ENCODE results near the gene EIF2AK3. TPM values are rescaled to one million over a fixed set of nuclear protein-coding genes. Genes with fewer than 3 reads are reported as not detected.

The EIF2AK3 gene
- total RNA-seq, 1 donor from 2014 or later, result 8.2 TPM

DNA sequence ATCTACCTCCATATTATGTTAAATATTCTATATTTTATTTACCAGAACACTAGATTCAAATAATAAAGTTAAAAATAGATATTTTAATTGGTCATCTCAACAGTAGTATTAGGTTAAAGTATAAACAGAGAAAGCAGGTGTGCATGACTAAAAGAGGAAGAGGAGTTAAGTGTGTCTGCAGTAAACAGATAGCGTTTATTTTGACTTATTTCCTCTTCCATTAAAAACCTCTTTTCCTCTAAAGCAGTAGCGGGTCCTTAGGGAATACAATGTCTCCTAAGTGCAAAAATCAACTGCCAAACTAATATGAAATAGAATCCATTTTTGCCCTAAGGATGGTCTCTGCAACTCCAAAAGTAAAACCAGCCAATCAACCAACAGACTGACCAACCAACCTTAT, 27.7 kb downstream of the EIF2AK3 start:
- H3K27me3 ChIP-seq (ENCODE audit: low read depth), result no peaks in the 10 kb centered on the region
- H3K4me1 ChIP-seq, result peaks cover 65% of the 10 kb centered on the region
- TF ChIP-seq, protein P1, sequence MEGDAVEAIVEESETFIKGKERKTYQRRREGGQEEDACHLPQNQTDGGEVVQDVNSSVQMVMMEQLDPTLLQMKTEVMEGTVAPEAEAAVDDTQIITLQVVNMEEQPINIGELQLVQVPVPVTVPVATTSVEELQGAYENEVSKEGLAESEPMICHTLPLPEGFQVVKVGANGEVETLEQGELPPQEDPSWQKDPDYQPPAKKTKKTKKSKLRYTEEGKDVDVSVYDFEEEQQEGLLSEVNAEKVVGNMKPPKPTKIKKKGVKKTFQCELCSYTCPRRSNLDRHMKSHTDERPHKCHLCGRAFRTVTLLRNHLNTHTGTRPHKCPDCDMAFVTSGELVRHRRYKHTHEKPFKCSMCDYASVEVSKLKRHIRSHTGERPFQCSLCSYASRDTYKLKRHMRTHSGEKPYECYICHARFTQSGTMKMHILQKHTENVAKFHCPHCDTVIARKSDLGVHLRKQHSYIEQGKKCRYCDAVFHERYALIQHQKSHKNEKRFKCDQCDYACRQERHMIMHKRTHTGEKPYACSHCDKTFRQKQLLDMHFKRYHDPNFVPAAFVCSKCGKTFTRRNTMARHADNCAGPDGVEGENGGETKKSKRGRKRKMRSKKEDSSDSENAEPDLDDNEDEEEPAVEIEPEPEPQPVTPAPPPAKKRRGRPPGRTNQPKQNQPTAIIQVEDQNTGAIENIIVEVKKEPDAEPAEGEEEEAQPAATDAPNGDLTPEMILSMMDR (IDR thresholded peaks at IDR 0.05; ENCODE audit: borderline replicate concordance), result no peak
- H3K36me3 ChIP-seq, result peaks cover 10% of the 10 kb centered on the region
- peak overlapping the region; percentile 75 for H3K27ac ChIP-seq (replicated peaks)
- intact Hi-C loops (cut with micrococcal nuclease), result no loop called here
- H3K4me3 ChIP-seq, result peak overlapping the region; percentile 24
- DNase-seq, result no peak
- H3K9me3 ChIP-seq (replicated peaks), result no peaks in the 10 kb centered on the region

- peaks cover 28% of the 10 kb centered on the region for H3K36me3 ChIP-seq
- H3K27ac ChIP-seq (replicated peaks), result no peak overlapping the region
- H3K27me3 ChIP-seq (ENCODE audit: low read depth), result no peaks in the 10 kb centered on the region
- intact Hi-C loops (cut with micrococcal nuclease), result no loop called here
- no peaks in the 10 kb centered on the region for H3K9me3 ChIP-seq (replicated peaks)
- no peak for DNase-seq
- H3K4me3 ChIP-seq, result no peak overlapping the region
- TF ChIP-seq, protein P1 (IDR thresholded peaks at IDR 0.05; ENCODE audit: borderline replicate concordance), result no peak
- H3K4me1 ChIP-seq, result peaks cover 45% of the 10 kb centered on the region
Observed at GRCh38 chr2:88597168-88597567, 30.1 kb downstream of the EIF2AK3 start.

DNA sequence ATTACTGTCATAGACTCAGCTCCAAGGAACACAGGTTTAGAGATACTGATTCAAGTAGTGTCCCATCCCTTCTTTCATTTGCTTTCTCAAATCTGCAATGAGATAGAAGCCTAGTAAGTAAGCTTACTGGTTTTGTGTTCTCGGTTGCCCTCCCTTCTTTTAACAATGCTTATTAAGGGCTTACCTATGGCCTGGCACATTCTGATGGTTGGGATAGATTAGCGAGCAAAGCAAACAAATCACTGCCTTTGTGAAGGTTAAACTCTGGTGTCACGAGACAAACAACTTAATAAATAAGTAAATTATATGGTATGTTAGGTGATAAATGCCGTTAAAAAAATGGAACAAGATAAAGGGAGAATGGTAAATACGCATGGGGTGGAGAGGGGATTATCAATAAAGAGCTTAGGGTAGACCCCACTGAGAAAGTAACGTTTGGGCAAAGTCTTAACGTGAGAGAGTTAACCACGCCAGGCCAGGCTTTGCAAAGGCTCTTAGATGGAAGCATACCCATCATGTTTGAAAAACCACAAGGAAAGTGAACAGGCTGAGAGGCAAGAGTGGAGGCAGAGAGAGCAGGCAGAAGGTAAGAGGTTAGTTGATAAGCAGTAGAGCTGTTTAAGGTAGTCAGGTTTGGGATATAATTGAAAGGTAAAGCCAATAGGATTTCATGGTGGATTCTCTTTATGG, 31.0 kb downstream of the EIF2AK3 start:
- H3K4me1 ChIP-seq, result peaks cover 39% of the 10 kb centered on the region
- H3K9me3 ChIP-seq (replicated peaks), result no peaks in the 10 kb centered on the region
- TF ChIP-seq, protein P1 (IDR thresholded peaks at IDR 0.05; ENCODE audit: borderline replicate concordance), result no peak
- H3K36me3 ChIP-seq, result peaks cover 30% of the 10 kb centered on the region
- DNase-seq, result no peak
- no peaks in the 10 kb centered on the region for H3K27me3 ChIP-seq (ENCODE audit: low read depth)
- no peak overlapping the region for H3K4me3 ChIP-seq
- no peak overlapping the region for H3K27ac ChIP-seq (replicated peaks)
- intact Hi-C loops (cut with micrococcal nuclease), result no loop called here

DNA sequence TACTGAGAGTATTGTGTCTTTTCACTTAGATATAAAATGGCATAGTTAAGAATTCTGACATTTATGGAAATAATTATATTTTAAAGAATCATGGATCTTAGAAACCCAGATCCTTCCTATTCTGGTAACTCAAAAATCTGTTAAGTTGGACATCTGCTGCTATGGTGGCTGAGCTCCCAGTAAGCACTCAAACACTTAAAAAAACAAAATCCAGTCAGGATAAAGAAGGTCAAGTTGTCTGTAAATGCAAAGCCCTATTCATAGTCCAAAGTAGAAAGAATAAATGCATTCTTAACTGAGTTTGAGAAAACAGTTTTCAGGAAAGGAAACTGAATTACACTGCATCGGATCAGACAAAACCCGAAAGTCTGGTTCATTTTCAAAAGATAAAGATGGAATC, 35.6 kb downstream of the EIF2AK3 start:
- intact Hi-C loops (cut with micrococcal nuclease), result loop anchor here (2.0 kb wide), 1 partner anchor 81 kb away; no protein-coding TSS in a partner anchor
- no peaks in the 10 kb centered on the region for H3K9me3 ChIP-seq (replicated peaks)
- H3K36me3 ChIP-seq, result peaks cover 70% of the 10 kb centered on the region
- no peak for DNase-seq
- no peak overlapping the region for H3K4me3 ChIP-seq
- H3K27ac ChIP-seq (replicated peaks), result no peak overlapping the region
- no peaks in the 10 kb centered on the region for H3K27me3 ChIP-seq (ENCODE audit: low read depth)
- TF ChIP-seq, protein P1 (IDR thresholded peaks at IDR 0.05; ENCODE audit: borderline replicate concordance), result no peak
- peaks cover 5% of the 10 kb centered on the region for H3K4me1 ChIP-seq

DNA sequence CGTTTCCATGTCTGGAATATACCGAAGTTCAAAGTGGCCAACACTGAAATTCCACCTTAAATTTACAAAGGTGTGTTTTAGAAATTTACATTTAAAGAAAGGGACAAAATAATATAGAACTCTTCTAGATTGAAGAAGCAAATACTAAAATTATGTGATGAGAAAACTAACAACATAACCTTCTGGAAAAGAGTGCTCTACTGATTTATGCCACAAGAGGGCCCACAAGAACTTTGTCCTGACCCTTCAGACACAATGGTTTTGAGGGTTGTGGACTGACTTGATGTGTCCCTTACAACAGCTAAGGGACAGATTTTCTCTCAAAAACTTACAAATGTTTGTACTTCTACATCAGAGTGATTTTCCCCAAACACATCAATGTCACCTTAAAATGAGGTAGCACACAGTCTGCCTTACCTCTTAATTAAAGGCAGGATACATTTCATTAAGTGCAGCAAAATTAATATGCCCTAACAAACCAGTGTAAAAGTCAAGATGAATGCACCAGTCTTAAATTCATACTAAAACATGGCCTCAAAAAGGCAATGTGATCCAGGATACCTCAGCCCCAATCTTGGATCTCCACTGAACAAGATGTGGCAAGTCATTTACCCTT, 36.2 kb downstream of the EIF2AK3 start:
- H3K4me3 ChIP-seq, result no peak overlapping the region
- TF ChIP-seq, protein P1 (IDR thresholded peaks at IDR 0.05; ENCODE audit: borderline replicate concordance), result peak; percentile 87
- H3K36me3 ChIP-seq, result peaks cover 76% of the 10 kb centered on the region
- H3K4me1 ChIP-seq, result peaks cover 5% of the 10 kb centered on the region
- no peaks in the 10 kb centered on the region for H3K9me3 ChIP-seq (replicated peaks)
- intact Hi-C loops (cut with micrococcal nuclease), result loop anchor here (2.0 kb wide), 1 partner anchor 82 kb away; no protein-coding TSS in a partner anchor
- no peak overlapping the region for H3K27ac ChIP-seq (replicated peaks)
- no peak for DNase-seq
- H3K27me3 ChIP-seq (ENCODE audit: low read depth), result no peaks in the 10 kb centered on the region
